ENCODE results near the gene LAIR1. TPM values are rescaled to one million over a fixed set of nuclear protein-coding genes. Genes with fewer than 3 reads are reported as not detected.

Gene LAIR1
- total and polyA plus RNA-seq, 12 donors, result 3.5 to 80.7 (median 38.5) TPM

GRCh38 chr19:54319049-54319448 is 45.7 kb downstream of the LAIR1 start:
- peaks cover 11% of the 10 kb centered on the region for H3K27me3 ChIP-seq
- no peak for TF ChIP-seq POLR2A (IDR thresholded peaks at IDR 0.05)
- TF ChIP-seq, protein P1, sequence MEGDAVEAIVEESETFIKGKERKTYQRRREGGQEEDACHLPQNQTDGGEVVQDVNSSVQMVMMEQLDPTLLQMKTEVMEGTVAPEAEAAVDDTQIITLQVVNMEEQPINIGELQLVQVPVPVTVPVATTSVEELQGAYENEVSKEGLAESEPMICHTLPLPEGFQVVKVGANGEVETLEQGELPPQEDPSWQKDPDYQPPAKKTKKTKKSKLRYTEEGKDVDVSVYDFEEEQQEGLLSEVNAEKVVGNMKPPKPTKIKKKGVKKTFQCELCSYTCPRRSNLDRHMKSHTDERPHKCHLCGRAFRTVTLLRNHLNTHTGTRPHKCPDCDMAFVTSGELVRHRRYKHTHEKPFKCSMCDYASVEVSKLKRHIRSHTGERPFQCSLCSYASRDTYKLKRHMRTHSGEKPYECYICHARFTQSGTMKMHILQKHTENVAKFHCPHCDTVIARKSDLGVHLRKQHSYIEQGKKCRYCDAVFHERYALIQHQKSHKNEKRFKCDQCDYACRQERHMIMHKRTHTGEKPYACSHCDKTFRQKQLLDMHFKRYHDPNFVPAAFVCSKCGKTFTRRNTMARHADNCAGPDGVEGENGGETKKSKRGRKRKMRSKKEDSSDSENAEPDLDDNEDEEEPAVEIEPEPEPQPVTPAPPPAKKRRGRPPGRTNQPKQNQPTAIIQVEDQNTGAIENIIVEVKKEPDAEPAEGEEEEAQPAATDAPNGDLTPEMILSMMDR (IDR thresholded peaks at IDR 0.05), result no peak
- H3K27ac ChIP-seq, result no peak overlapping the region
- H3K4me1 ChIP-seq (replicated peaks in 1 of 2), result no peaks in the 10 kb centered on the region
- WGBS, 4 donors, result 61 to 76% (median 71%) methylated on average over 7 of the region's 7 CpGs
- H3K9me3 ChIP-seq (replicated peaks in 1 of 3), result no peaks in the 10 kb centered on the region
- no peaks in the 10 kb centered on the region for H3K36me3 ChIP-seq (replicated peaks in 1 of 2)
- H3K4me3 ChIP-seq, result no peak overlapping the region
- intact Hi-C loops (cut with DNase I), result no loop called here
- DNase-seq, result no peak

DNA sequence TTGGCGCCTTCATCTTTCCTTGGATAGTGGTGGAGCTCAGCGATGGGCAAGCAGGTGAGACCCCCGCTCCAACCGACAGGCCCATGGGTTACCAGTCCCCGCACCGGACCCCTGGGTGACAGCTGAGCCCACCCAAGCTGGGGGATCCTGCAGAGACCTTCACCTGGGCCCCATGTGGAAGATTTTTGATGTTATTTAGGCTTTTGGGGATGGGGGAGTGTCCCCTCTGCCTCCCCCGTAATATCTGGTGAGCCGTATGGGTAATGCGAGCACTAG is 46.8 kb downstream of the LAIR1 start:
- H3K27ac ChIP-seq, result no peak overlapping the region
- H3K9me3 ChIP-seq (replicated peaks in 1 of 3), result no peaks in the 10 kb centered on the region
- no peak for TF ChIP-seq POLR2A (IDR thresholded peaks at IDR 0.05)
- TF ChIP-seq, protein P1 (IDR thresholded peaks at IDR 0.05), result no peak
- H3K27me3 ChIP-seq, result peaks cover 8% of the 10 kb centered on the region
- H3K4me1 ChIP-seq (replicated peaks in 1 of 2), result no peaks in the 10 kb centered on the region
- intact Hi-C loops (cut with DNase I), result no loop called here
- no peaks in the 10 kb centered on the region for H3K36me3 ChIP-seq (replicated peaks in 1 of 2)
- DNase-seq, result no peak
- 86 to 91% (median 88%) methylated on average over 9 of the region's 9 CpGs for WGBS, 4 donors
- H3K4me3 ChIP-seq, result no peak overlapping the region

DNA sequence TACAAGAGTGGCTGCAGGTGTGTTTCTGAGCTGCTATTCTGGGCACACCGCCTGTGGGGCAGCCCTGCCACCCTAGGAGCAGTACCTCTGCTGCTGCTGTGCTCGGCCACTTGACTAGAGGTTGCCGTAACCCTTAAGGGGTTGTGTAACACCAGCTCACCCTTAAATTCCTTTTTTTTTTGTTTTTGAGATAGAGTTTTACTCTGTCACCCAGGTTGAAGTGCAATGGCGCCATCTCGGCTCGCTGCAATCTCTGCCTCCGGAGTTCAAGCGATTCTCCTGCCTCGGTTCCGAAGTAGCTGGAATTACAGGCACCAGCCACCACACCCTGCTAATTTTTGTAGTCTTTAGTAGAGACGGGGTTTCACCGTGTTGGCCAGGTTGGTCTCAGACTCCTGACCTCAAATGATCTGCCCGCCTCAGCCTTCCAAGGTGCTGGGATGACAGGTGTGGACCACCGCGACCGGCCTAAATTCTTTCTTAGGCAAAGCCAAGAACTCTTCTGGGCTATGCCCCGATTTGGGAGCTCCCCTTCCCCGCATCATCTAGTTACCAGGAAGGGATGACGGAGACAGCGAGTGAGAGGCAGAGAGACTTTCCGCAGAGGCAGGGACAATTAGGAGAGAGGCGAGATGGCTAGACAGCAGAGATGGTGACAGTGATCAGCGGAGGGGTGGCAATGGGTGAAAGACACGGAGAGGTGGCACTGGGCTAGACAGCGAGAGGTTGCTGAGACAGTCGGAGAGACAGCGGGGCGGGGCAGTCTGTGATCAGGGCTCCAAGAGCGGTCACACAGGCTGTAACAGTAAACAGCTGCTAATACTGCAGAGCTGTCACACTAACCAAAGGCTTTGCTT is 47.4 kb downstream of the LAIR1 start:
- no peak overlapping the region for H3K4me3 ChIP-seq
- H3K36me3 ChIP-seq (replicated peaks in 1 of 2), result no peaks in the 10 kb centered on the region
- no peak for DNase-seq
- TF ChIP-seq, protein P1 (IDR thresholded peaks at IDR 0.05), result no peak
- TF ChIP-seq POLR2A (IDR thresholded peaks at IDR 0.05), result no peak
- WGBS, 4 donors, result 56 to 82% (median 72%) methylated on average over 27 to 29 of the region's 29 CpGs
- intact Hi-C loops (cut with DNase I), result no loop called here
- peaks cover 8% of the 10 kb centered on the region for H3K27me3 ChIP-seq
- no peaks in the 10 kb centered on the region for H3K9me3 ChIP-seq (replicated peaks in 1 of 3)
- H3K27ac ChIP-seq, result no peak overlapping the region
- no peaks in the 10 kb centered on the region for H3K4me1 ChIP-seq (replicated peaks in 1 of 2)

DNA sequence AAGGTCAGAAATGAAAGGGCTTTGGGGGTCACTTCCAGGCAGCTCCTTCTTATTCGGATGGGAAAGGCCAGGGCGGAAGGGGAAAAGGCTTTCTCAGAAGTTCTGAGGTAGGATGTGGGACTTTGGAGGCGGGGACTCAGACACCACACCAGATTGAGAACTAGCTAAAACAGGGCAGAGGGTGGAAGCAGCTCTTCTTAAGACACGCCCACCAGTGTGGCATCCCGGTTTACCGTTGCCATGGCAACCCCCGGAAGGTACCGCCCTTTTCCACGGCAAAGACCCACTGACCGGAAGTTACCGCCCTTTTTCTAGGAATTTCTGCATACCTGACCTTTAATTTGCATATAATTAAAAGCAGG is 48.0 kb downstream of the LAIR1 start:
- WGBS, 4 donors, result 26 to 54% (median 42%) methylated on average over 10 to 11 of the region's 11 CpGs
- intact Hi-C loops (cut with DNase I), result no loop called here
- Histone ChIP-seq H3K4me1 (replicated peaks in 1 of 2) (no peaks in the 10 kb centered on the region), H3K27ac (no peak overlapping the region), H3K27me3 (peaks cover 8% of the 10 kb centered on the region), H3K36me3 (replicated peaks in 1 of 2) (no peaks in the 10 kb centered on the region), H3K9me3 (replicated peaks in 1 of 3) (no peaks in the 10 kb centered on the region), H3K4me3 (no peak overlapping the region)
- TF ChIP-seq, protein P1 (IDR thresholded peaks at IDR 0.05), result no peak
- no peak for TF ChIP-seq POLR2A (IDR thresholded peaks at IDR 0.05)
- peak in 1 of 7 donors; percentile 36 for DNase-seq

Data from adrenal gland (tissue), 12 donors.